Keratinocyte (primary cell): ENCODE measurements around the gene AGXT2. TPM values are rescaled to one million over a fixed set of nuclear protein-coding genes. Genes with fewer than 3 reads are reported as not detected.

ENCODE experiments used
- DNase-seq: peaks from one replicate; pipeline ENCODE4 v3.0.0-alpha.2; 2011; ENCODE audit warnings: low read depth, missing footprints, low spot score
- FAIRE-seq: peaks from 2 replicates; lab custom pipeline; 2011; peaks lifted over from hg19 to GRCh38; lab: Jason Lieb, UNC
- H2AFZ ChIP-seq: 2 replicates; pipeline ENCODE4 v1.6.0; 2012; ENCODE audit warnings: low read length, control low read depth, inconsistent platforms; ENCODE audit not compliant: control insufficient read depth
- H3K27ac ChIP-seq: 2 replicates; pipeline ENCODE4 v1.5.1; 2011; ENCODE audit warnings: low read length; ENCODE audit not compliant: control insufficient read depth, insufficient read depth
- H3K27me3 ChIP-seq: 3 replicates; pipeline ENCODE4 v1.6.0; 2011; ENCODE audit warnings: low read length; ENCODE audit not compliant: control insufficient read depth, insufficient read depth; ENCODE audit errors: extremely low read depth
- H3K36me3 ChIP-seq, 2 experiments: 2 replicates in 1 of 2; 3 replicates in 1 of 2; pipeline ENCODE4 v1.5.1; 2011; ENCODE audit warnings: low read length in 2 of 2, mild to moderate bottlenecking in 1 of 2; ENCODE audit not compliant: control insufficient read depth in 2 of 2, insufficient read depth in 2 of 2; ENCODE audit errors: extremely low read depth in 1 of 2
- H3K4me1 ChIP-seq: 3 replicates; pipeline ENCODE4 v1.5.1; 2011; ENCODE audit warnings: low read length; ENCODE audit not compliant: control insufficient read depth, insufficient read depth; ENCODE audit errors: extremely low read depth
- H3K4me2 ChIP-seq: 3 replicates; pipeline ENCODE4 v1.6.0; 2011; ENCODE audit warnings: low read depth, low read length; ENCODE audit not compliant: control insufficient read depth, insufficient read depth; ENCODE audit errors: extremely low read depth
- H3K4me3 ChIP-seq, 3 experiments: fragments of 200-600 bp in 1 of 3; sonication (generic) in 1 of 3; 2 replicates in 2 of 3; 3 replicates in 1 of 3; pipeline ENCODE4 v1.5.1; 2011 to 2016; ENCODE audit warnings: low read length in 3 of 3, mild to moderate bottlenecking in 3 of 3, control low read depth in 2 of 3, inconsistent platforms in 1 of 3, low read depth in 1 of 3, mixed read lengths in 1 of 3, mixed run types in 1 of 3, moderate library complexity in 1 of 3; ENCODE audit not compliant: control insufficient read depth in 2 of 3, insufficient read depth in 2 of 3; ENCODE audit errors: extremely low read depth in 1 of 3
- H3K79me2 ChIP-seq: 2 replicates; pipeline ENCODE4 v1.6.0; 2012; ENCODE audit warnings: low read length; ENCODE audit not compliant: control insufficient read depth, insufficient read depth
- H3K9ac ChIP-seq: 3 replicates; pipeline ENCODE4 v1.6.0; 2011; ENCODE audit warnings: low read length; ENCODE audit not compliant: control insufficient read depth, insufficient read depth; ENCODE audit errors: extremely low read depth
- H3K9me1 ChIP-seq: 3 replicates; pipeline ENCODE4 v1.6.0; 2011; ENCODE audit warnings: low read length; ENCODE audit not compliant: control insufficient read depth, insufficient read depth; ENCODE audit errors: extremely low read depth
- H3K9me3 ChIP-seq: 2 replicates; pipeline ENCODE4 v1.5.1; 2012; ENCODE audit warnings: low read depth, low read length; ENCODE audit not compliant: control insufficient read depth
- H4K20me1 ChIP-seq: 3 replicates; pipeline ENCODE4 v1.6.0; 2011; ENCODE audit warnings: low read length; ENCODE audit not compliant: control insufficient read depth, insufficient read depth; ENCODE audit errors: extremely low read depth
- EZH2 ChIP-seq: IDR thresholded peaks from one replicate; pipeline ENCODE4 v1.6.1; 2012; ENCODE audit warnings: inconsistent platforms, mild to moderate bottlenecking, low read length, moderate library complexity
- dilution Hi-C: fragments of 300-500 bp; cut with MboI; formaldehyde crosslinking; loops from one replicate; pipeline ENCODE4 v1.7.0; 2020; ENCODE audit warnings: low sequenced_read_pairs; ENCODE audit not compliant: extremely low pct_ligation_motif_present
- polyA plus RNA-seq, 5 experiments: library from polyadenylated mRNA; depleted of rRNA in 3 of 5; stranded (reverse) in 3 of 5; stranded (forward) in 1 of 5; unstranded in 1 of 5; fragments of >200 nt; gene quantifications; 1 replicate in 1 of 5; 2 replicates in 3 of 5; 3 replicates in 1 of 5; pipeline versions ENCODE4 v1.2.1 to v1.2.3, GENCODE V29; 2011 to 2012; ENCODE audit warnings: missing spikeins in 2 of 5, low read depth in 1 of 5, low replicate concordance in 1 of 5
- TF ChIP-seq, protein P1 (sequence below), 3 experiments: IDR thresholded peaks in 1 of 3; conservative IDR thresholded peaks in 1 of 3; optimal IDR thresholded peaks in 1 of 3; 2 replicates in 2 of 3; 3 replicates in 1 of 3; pipeline versions ENCODE3 to v1.5.1; 2011; ENCODE audit warnings: low read length in 3 of 3, mild to moderate bottlenecking in 3 of 3, moderate library complexity in 2 of 3, control low read depth in 1 of 3, inconsistent platforms in 1 of 3; ENCODE audit not compliant: insufficient read depth in 2 of 3; ENCODE audit errors: extremely low read depth in 1 of 3

Gene AGXT2
- polyA plus RNA-seq, 1 donor (not counting 4 experiments of a cell fraction or from before 2014, with no cell fraction given): not detected

DNA sequence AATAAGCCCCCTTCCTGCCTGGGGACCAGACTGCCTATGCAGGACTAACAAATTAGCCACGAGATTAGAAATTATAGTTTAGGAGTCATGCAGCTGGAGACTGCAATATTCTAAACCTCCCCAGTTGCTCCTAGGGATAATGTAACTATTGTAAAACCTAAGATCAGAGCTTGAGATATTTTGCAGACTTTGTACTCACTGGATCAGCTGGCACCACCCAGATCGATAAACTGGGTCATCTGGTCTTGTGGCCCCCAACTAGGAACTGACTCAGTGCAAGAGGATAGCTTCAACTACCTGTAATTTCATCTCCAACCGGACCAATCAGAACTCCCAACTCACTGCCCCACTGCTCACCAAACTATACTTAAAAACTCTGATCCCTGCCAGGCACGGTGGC lies 80.2 kb downstream of the AGXT2 start:
- no peak overlapping the region for H3K4me2 ChIP-seq
- no peak overlapping the region for H3K4me3 ChIP-seq
- FAIRE-seq: no peak
- DNase-seq: no peak
- TF ChIP-seq, protein P1, sequence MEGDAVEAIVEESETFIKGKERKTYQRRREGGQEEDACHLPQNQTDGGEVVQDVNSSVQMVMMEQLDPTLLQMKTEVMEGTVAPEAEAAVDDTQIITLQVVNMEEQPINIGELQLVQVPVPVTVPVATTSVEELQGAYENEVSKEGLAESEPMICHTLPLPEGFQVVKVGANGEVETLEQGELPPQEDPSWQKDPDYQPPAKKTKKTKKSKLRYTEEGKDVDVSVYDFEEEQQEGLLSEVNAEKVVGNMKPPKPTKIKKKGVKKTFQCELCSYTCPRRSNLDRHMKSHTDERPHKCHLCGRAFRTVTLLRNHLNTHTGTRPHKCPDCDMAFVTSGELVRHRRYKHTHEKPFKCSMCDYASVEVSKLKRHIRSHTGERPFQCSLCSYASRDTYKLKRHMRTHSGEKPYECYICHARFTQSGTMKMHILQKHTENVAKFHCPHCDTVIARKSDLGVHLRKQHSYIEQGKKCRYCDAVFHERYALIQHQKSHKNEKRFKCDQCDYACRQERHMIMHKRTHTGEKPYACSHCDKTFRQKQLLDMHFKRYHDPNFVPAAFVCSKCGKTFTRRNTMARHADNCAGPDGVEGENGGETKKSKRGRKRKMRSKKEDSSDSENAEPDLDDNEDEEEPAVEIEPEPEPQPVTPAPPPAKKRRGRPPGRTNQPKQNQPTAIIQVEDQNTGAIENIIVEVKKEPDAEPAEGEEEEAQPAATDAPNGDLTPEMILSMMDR (optimal IDR thresholded peaks at IDR 0.05 in 1 of 3, IDR thresholded peaks at IDR 0.05 in 1 of 3, conservative IDR thresholded peaks at IDR 0.05 in 1 of 3; ENCODE audit: extremely low read depth in 1 of 3, insufficient read depth in 2 of 3, low read length in 3 of 3): no peak
- no peak for TF ChIP-seq EZH2
- no peaks in the 10 kb centered on the region for H3K36me3 ChIP-seq
- dilution Hi-C loops: no loop called here
- no peaks in the 10 kb centered on the region for H4K20me1 ChIP-seq
- H3K27me3 ChIP-seq: no peaks in the 10 kb centered on the region
- H2AFZ ChIP-seq: no peak overlapping the region
- no peaks in the 10 kb centered on the region for H3K79me2 ChIP-seq
- no peaks in the 10 kb centered on the region for H3K4me1 ChIP-seq
- no peak overlapping the region for H3K9ac ChIP-seq
- H3K9me3 ChIP-seq: no peaks in the 10 kb centered on the region
- no peak overlapping the region for H3K27ac ChIP-seq
- no peaks in the 10 kb centered on the region for H3K9me1 ChIP-seq

DNA sequence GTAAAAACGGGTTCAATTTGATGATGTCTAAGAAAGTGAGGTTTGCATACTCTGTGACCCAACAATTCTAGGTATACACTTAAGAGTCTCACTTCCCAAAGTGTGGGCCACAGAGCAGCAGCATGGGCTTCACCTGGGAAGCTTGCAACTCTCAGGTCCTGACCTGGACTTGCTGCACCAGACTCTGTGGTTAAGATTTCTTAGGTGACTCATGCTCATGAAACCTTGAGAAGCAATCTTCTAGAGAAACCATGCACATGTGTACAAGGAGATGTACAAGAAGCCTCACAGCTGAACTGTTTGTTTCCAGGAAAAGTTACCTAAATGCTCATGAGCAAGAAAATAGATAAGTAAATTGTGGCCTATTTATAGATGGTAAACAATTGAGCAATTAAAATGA lies 88.4 kb downstream of the AGXT2 start:
- peaks cover 2% of the 10 kb centered on the region for H3K9me1 ChIP-seq
- H3K4me2 ChIP-seq: no peak overlapping the region
- H4K20me1 ChIP-seq: no peaks in the 10 kb centered on the region
- H3K27me3 ChIP-seq: no peaks in the 10 kb centered on the region
- H3K36me3 ChIP-seq: no peaks in the 10 kb centered on the region
- no peaks in the 10 kb centered on the region for H3K79me2 ChIP-seq
- peaks cover 6% of the 10 kb centered on the region for H3K4me1 ChIP-seq
- no peaks in the 10 kb centered on the region for H3K9me3 ChIP-seq
- FAIRE-seq: peak; percentile 57
- no peak overlapping the region for H3K27ac ChIP-seq
- TF ChIP-seq, protein P1 (optimal IDR thresholded peaks at IDR 0.05 in 1 of 3, IDR thresholded peaks at IDR 0.05 in 1 of 3, conservative IDR thresholded peaks at IDR 0.05 in 1 of 3; ENCODE audit: extremely low read depth in 1 of 3, insufficient read depth in 2 of 3, low read length in 3 of 3): no peak
- TF ChIP-seq EZH2: no peak
- no peak for DNase-seq
- no peak overlapping the region for H2AFZ ChIP-seq
- H3K4me3 ChIP-seq: no peak overlapping the region
- H3K9ac ChIP-seq: no peak overlapping the region
- dilution Hi-C loops: no loop called here
